Right atrium auricular region (tissue), 2 donors: ENCODE results near the gene NANS. TPM values are rescaled to one million over a fixed set of nuclear protein-coding genes. Genes with fewer than 3 reads are reported as not detected.

Experiments used
- DNase-seq: peaks from one replicate; pipeline ENCODE4 v3.0.0-alpha.2; 2019; ENCODE audit warnings: low spot score
- H3K27ac ChIP-seq, 2 donors: fragments of 200-600 bp; sonication (generic); 1 replicate in 1 of 2; 2 replicates in 1 of 2; pipeline ENCODE4 v1.5.1; 2016 to 2019
- H3K27me3 ChIP-seq, 2 donors: fragments of 200-600 bp; sonication (generic); one replicate each; pipeline versions ENCODE4 v1.5.1 to v1.6.0; 2017 to 2019
- H3K36me3 ChIP-seq: fragments of 200-600 bp; sonication (generic); one replicate; pipeline ENCODE4 v1.5.1; 2016
- H3K4me1 ChIP-seq, 2 donors: fragments of 200-600 bp; sonication (generic); one replicate each; pipeline versions ENCODE4 v1.5.1 to v1.6.0; 2017 to 2019
- H3K4me3 ChIP-seq, 2 donors: fragments of 200-600 bp; sonication (generic); 1 replicate in 1 of 2; 2 replicates in 1 of 2; pipeline ENCODE4 v1.5.1; 2017 to 2019; ENCODE audit warnings: mild to moderate bottlenecking in 1 of 2, moderate library complexity in 1 of 2
- H3K9me3 ChIP-seq, 2 donors: fragments of 200-600 bp; sonication (generic); one replicate each; pipeline ENCODE4 v1.5.1; 2019
- total RNA-seq, 2 donors: library from RNA; depleted of rRNA; stranded (reverse); fragments of >200 nt; gene quantifications; one replicate each; pipeline ENCODE4 v1.1.0, GENCODE V29; 2016
- TF ChIP-seq, protein P1 (sequence below), 2 donors: fragments of 200-600 bp; sonication (generic); IDR thresholded peaks; one replicate each; pipeline ENCODE4 v1.5.1; 2019; ENCODE audit warnings: antibody characterized with exemption in 2 of 2

The NANS gene
- total RNA-seq, 2 donors from 2014 or later, result 27.4 to 35.5 TPM

DNA sequence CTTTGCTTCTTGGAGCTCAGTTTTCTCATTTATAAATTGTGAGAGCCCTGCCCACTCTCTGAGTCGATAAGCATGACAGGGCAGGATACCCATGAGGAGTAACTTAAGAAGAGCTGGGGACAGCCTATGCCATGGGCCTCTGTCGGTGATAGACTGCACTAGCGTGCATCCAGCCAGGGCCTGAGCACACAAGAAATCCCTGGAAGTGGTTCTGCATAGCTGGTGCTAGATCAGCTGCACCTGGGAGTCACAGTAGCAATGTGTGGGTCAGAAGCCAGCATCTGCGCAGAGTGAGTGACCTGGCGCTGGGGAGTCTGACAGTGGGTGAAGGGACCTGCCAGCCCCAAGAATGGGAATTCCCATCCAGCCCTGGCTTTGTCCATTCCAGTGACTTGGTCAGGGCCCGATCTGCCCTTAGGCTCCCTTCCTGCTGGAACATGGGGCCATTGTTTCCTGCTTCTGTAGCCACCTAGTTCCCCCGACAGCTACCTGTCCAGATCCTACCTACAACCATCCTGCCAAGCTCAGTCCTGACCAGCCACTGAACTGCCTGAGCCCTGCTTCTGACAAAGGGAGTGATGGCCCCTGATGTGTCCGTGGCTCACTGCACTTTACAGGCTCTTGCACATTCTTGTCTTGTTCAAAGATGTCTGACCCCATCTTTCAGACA, 35.9 kb upstream of the NANS start:
- Histone ChIP-seq H3K27me3 (no peaks in the 10 kb centered on the region), H3K9me3 (no peaks in the 10 kb centered on the region), H3K36me3 (peaks cover 17% of the 10 kb centered on the region), H3K4me1 (peaks cover 0 to 41% of the 10 kb centered on the region in 2 donors), H3K27ac (no peak overlapping the region), H3K4me3 (no peak overlapping the region)
- TF ChIP-seq, protein P1, sequence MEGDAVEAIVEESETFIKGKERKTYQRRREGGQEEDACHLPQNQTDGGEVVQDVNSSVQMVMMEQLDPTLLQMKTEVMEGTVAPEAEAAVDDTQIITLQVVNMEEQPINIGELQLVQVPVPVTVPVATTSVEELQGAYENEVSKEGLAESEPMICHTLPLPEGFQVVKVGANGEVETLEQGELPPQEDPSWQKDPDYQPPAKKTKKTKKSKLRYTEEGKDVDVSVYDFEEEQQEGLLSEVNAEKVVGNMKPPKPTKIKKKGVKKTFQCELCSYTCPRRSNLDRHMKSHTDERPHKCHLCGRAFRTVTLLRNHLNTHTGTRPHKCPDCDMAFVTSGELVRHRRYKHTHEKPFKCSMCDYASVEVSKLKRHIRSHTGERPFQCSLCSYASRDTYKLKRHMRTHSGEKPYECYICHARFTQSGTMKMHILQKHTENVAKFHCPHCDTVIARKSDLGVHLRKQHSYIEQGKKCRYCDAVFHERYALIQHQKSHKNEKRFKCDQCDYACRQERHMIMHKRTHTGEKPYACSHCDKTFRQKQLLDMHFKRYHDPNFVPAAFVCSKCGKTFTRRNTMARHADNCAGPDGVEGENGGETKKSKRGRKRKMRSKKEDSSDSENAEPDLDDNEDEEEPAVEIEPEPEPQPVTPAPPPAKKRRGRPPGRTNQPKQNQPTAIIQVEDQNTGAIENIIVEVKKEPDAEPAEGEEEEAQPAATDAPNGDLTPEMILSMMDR (IDR thresholded peaks at IDR 0.05), result no peak
- DNase-seq, result no peak

DNA sequence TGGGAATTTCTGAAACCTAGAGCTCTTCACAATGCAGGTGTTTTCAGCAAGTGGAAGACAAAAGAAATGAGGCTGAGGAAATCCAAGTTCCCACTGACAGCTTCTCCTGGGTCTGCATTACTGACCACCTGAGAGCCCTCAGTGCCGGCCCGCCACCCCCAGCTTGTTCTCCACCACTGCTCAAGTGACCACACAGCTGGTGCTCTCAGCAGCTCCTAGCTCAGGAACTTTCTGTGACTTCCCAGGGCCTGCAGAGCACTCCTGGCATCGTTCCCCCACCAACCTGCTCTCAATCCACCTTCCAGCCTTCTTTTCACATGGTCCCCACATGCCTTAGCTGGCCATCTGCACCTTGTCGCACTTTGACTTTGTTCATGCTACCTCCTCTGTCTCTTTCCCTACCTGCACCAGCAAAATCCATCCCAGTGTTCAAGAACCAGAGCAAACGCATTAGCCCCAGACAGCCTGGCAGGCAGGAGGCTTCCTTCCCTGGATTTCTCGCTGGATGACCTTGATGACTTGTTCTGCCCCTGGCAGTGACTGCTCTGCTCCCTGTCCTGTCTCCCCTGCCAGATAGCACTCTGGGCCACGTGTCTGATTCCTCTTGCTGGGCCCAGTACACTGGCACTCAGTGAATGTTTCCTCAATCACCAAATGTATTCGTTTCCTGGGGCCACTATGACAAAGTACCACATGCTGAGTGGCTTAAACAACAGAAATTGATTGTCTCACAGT, 35.1 kb upstream of the NANS start:
- H3K4me3 ChIP-seq, result no peak overlapping the region
- TF ChIP-seq, protein P1 (IDR thresholded peaks at IDR 0.05), result no peak
- no peaks in the 10 kb centered on the region for H3K9me3 ChIP-seq
- no peaks in the 10 kb centered on the region for H3K27me3 ChIP-seq
- peaks cover 8% of the 10 kb centered on the region for H3K36me3 ChIP-seq
- H3K27ac ChIP-seq, result peak overlapping the region; percentile 27 to 46
- no peak for DNase-seq
- H3K4me1 ChIP-seq, result peaks cover 0 to 41% of the 10 kb centered on the region in 2 donors

DNA sequence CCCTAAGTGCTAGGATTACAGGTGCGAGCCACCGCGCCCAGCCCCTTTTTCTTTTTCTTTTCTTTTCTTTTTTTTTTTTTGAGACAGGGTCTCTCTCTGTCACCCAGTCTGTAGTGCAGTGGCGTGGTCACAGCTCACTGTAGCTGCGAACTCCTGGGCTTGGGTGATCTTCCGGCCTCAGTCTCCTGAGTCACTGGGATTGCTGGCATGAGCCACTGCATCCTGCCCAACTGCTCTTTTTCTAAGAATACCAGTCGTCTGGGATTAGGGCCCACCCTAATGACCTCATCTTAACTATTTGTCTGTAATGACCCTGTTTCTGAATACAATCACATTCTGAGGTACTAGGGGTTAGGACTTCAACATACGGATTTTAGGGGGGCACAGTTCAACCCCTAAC, 34.1 kb upstream of the NANS start:
- Histone ChIP-seq H3K4me3 (no peak overlapping the region), H3K9me3 (no peaks in the 10 kb centered on the region), H3K27ac (peak overlapping the region in 1 of 2 donors; percentile 46), H3K27me3 (no peaks in the 10 kb centered on the region), H3K4me1 (peaks cover 0 to 34% of the 10 kb centered on the region in 2 donors), H3K36me3 (peaks cover 6% of the 10 kb centered on the region)
- no peak for DNase-seq
- TF ChIP-seq, protein P1 (IDR thresholded peaks at IDR 0.05), result no peak

DNA sequence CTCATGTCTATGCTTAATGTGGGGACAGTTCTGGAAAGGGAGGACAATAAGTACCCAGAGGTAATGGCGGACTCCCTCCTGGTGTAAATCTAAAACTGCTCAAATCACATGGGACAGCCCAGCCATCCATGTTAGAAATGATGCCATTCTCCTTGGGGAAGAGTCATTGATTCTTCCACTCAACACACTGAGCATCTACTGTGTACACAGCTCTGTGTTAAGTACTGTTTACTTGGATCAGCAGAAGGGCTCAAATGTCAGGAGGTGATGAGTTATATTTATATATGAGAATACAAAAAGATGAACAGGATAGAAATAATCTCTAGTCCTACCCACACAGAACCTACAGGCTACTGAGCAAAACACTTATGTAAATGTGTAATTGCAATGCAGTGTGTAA, 31.8 kb upstream of the NANS start:
- Histone ChIP-seq H3K27ac (no peak overlapping the region), H3K4me3 (no peak overlapping the region), H3K36me3 (no peaks in the 10 kb centered on the region), H3K9me3 (no peaks in the 10 kb centered on the region), H3K4me1 (peaks cover 0 to 15% of the 10 kb centered on the region in 2 donors), H3K27me3 (no peaks in the 10 kb centered on the region)
- no peak for DNase-seq
- TF ChIP-seq, protein P1 (IDR thresholded peaks at IDR 0.05), result no peak

DNA sequence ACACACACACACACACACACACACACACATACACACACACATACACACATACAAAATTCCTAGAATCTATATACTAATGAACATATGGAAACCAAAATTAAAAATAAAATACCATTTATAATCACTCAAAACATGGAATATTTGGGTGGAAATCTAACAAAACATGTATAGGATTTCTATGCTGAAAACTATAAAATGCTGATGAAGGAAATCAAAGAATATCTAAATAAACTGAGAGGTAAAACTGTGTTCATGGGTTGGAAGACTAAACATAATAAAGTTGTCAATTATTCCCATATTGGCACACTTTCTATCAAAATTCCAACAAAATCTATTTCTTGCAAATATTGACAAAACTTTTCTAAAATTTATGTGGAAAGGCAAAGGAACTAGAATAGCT, 25.4 kb upstream of the NANS start:
- H3K4me1 ChIP-seq, result peaks cover 0 to 5% of the 10 kb centered on the region in 2 donors
- TF ChIP-seq, protein P1 (IDR thresholded peaks at IDR 0.05), result no peak
- H3K4me3 ChIP-seq, result no peak overlapping the region
- no peaks in the 10 kb centered on the region for H3K36me3 ChIP-seq
- DNase-seq, result no peak
- H3K9me3 ChIP-seq, result no peaks in the 10 kb centered on the region
- H3K27ac ChIP-seq, result no peak overlapping the region
- H3K27me3 ChIP-seq, result no peaks in the 10 kb centered on the region
